GM21825 (cell line): ENCODE results near the gene ACTG1.

Experiments
- ATAC-seq: cut with Tn5 transposase; IDR thresholded peaks from one replicate; pipeline ENCODE4 v1.9.1; 2021; ENCODE audit warnings: mild to moderate bottlenecking, moderate library complexity; ENCODE audit not compliant: unreplicated experiment

The ACTG1 gene

GRCh38 chr17:81483085-81483861 lies 29.3 kb downstream of the ACTG1 start:
- ATAC-seq, result no peak

DNA sequence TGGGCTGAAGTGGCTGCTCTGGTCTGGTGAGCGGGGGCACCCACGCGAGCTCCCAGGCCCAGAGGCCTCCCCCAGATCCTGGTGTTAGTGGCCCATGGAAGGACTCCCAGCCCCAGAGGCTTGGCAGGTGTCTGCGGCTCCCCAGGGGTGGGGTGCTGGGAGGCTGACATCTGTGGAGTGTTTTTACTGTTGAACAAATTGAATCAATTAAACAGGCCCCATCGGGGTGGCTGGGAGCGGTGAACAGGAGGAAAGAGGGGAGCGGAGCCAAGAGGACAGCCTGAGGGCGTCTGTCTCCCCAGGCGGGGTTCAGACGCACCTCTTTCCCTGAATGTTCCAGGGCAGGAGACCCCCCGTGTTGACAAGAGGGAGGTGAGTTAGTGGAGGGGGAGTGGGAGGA lies 29.9 kb downstream of the ACTG1 start:
- ATAC-seq, result no peak

DNA sequence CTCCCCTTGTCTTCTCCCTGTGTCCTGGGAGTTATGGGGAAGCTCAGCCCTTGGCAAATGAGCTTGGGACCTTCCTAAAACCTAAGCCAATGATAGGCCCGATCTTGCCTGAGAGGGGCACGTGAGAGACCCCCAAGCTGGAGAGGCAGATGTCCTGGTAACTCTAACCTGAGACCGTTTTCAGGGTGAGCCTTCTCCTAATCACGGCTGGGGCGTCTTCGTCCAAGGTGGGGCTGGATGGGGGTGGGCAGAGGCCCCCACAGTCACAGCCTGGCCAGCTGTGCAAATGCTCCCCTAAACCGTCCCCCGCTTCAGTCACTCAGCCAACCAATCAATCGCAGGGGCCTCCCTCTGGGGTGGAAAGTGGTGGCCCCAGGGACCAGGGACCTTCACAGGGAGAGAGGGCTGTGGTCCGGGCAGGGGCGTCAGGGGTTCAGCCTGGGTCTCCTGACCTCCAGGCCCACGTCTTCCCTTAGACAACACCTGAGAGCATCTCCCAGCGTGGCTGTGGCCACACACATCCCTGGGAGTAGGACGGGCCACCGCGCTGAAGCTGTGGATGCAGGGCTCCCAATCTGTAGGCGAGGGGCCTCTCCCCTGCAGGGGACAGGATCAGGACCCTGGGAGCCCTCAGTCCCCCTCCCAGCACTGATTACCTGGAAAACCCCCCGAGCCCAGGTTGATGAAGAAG lies 30.6 kb downstream of the ACTG1 start:
- no peak for ATAC-seq

GRCh38 chr17:81481073-81481799 lies 31.4 kb downstream of the ACTG1 start:
- no peak for ATAC-seq

GRCh38 chr17:81480140-81481072 lies 32.2 kb downstream of the ACTG1 start:
- no peak for ATAC-seq

- no peak for ATAC-seq
Observed at GRCh38 chr17:81479175-81480071, 33.2 kb downstream of the ACTG1 start.

DNA sequence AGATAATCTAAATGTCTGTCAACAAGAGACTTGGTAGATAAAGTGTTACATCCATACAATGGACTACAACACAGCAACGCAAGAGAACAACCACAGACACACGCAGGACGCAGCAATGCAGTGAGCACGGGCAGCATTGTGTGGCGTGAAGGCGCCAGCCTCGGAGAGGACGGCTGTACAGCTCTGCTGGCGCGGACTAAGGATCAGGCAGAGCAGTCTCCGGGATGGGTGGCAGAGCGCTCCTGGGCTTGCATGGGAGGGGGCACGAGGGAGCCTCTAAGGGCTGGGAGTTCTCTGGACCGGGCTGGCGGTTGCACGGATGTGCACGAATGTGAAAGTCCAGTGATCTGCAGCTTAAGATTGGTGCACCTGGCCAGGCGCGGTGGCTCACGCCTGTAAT lies 34.5 kb downstream of the ACTG1 start:
- ATAC-seq, result no peak

GRCh38 chr17:81477173-81477572 lies 35.4 kb downstream of the ACTG1 start:
- ATAC-seq, result no peak

DNA sequence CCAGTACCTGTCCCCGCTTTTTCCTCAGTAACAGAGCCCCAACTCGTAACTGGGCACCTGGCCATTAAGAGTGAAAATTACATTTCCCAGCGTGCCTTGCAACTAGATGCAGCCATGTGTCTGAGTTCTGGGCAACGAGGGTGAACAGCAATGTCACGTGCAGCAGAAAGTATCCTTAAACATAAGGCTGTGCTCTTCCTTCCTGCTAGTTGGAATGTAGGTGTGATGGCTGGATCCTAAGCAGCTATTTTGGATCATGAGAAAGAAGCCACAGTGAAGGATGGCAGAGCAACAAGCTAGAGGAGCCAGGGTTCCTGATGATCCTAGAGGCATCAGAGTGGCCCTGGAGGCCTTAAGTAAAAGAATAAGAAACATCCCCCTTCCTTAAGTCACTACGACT lies 36.0 kb downstream of the ACTG1 start:
- no peak for ATAC-seq

- no peak for ATAC-seq
Observed at GRCh38 chr17:81476097-81476496, 36.5 kb downstream of the ACTG1 start.

DNA sequence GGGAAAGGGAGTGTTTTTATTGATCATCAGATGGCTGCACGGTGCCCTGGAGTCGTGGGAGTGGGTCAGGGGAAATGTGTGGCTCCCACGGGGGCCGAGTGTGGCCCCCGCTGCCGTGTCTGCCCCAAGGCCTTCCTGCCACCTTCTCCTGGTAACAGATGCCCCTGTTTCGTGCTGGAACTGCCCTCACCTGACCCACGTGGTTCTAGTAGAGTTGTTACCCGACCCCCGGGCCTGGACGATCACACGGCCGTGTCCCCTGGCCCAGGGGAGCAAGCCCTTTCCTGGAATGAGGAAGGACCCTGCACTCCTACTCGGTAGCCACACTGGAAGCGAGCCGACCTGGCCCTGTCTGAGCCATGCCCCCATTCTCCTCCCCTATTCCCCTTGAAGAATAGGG lies 37.6 kb downstream of the ACTG1 start:
- no peak for ATAC-seq

GRCh38 chr17:81473019-81473418 lies 39.6 kb downstream of the ACTG1 start:
- ATAC-seq, result no peak

DNA sequence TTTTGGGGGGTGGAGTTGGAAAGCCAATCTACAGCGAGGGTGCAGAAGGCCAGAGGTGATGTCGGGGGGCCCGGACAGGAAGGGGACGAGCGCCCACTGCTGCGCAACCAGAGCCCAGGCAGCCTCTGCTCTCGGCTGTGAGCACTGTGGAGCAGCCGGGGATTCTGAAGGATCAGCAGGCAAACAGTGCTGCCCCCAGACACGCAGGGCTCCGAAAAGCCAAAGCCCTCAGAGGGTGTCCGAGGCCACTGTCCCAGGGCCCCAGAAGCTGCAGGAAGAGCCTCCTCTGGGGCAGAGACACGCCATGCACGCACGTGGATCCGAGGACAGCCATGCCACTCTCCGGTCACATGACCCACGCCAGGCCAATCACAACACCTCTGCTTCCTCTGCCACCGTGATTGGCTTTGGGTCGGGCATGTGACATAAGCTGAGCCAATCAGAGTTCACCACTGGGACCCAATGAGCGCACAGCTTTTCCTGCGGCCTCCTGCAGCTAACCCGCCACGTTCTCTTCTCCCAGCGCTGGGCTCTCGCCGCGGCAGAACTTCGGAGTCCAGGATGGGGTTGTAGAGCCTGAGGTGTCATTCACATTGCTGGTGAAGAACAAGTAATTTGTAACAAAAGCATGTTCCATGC lies 40.7 kb downstream of the ACTG1 start:
- no peak for ATAC-seq

GRCh38 chr17:81470944-81471817 lies 41.4 kb downstream of the ACTG1 start:
- ATAC-seq, result no peak

GRCh38 chr17:81470270-81470943 lies 42.2 kb downstream of the ACTG1 start:
- ATAC-seq, result no peak

DNA sequence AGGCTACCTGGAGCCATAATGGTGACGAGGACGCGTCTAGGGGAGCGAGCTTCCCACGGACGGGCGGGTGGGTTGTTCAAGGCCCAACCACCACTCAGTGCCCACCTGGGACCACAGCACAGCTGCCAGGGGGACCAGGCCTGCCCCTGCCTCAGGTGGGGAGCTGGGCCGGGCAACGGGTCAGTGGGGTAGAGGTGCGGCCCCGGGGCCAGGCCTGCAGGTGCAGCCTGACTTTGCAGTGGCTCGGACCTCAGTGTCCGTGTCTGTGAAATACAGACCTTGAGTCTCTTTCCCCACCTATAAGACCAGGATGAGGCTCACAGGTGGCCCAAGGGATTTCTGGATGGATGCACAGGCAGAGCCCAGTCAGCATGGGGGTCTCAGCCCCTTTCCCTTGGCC lies 43.3 kb downstream of the ACTG1 start:
- no peak for ATAC-seq

- no peak for ATAC-seq
Observed at GRCh38 chr17:81468770-81469121, 43.9 kb downstream of the ACTG1 start.
